ENCODE results near the gene TMEM204. TPM values are rescaled to one million over a fixed set of nuclear protein-coding genes. Genes with fewer than 3 reads are reported as not detected.

TMEM204 gene
- 10 to 100 TPM in 1 of 3 donors, 1 to 10 TPM in 2; 3.3 to 14.1 (median 7.8) TPM for total RNA-seq
- 29.6 TPM for total RNA-seq (2013)

DNA sequence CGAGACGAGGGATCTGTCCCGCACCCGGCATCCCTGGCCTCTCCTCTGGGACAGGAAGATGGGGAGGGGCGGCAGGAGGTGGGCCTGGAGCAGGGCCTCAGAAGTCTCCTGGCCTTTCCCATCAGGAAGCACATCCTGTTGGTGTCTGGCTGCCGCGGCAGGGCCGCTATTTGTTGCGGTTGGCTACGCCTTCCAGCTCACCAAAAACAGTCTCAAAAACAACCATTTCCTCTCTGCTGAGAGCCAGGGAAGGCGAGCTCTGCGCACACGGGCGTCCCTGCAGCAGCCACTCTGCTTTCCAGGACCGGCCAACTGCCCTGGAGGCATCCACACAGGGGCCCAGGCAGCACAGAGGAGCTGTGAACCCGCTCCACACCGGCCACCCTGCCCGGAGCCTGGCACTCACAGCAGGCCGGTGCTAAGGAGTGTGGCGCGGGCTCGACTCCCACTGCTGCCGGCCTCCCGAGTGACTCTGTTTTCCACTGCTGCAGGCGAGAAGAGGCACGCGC, at the start of gene TMEM204:
TMEM204 (plus strand) TSS at position 224 of the 509 bp plus-strand sequence. CDS start 610 bp downstream, outside the sequence.
- H3K9me3 ChIP-seq (ENCODE audit: control insufficient read depth, insufficient read depth, low read length): no peaks in the 10 kb centered on the region
- Mint-ChIP-seq H3K36me3 (no peaks in the 10 kb centered on the region), H3K4me1 (peaks cover 33 to 36% of the 10 kb centered on the region in 2 donors), H3K4me3 (peak within 1 kb of the TSS; percentile 93), H3K27me3 (ENCODE audit: low read depth in 2 of 2) (no peaks in the 10 kb centered on the region), H3K9me3 (no peaks in the 10 kb centered on the region), H3K27ac (peak within 1 kb of the TSS; percentile 75 to 85)
- H3K4me1 ChIP-seq (ENCODE audit: control insufficient read depth, insufficient read depth, low read length): peaks cover 61% of the 10 kb centered on the region
- peak in 1 of 2 donors; percentile 69 for DNase-seq
- intact Hi-C loops (cut with micrococcal nuclease): no loop called here
- H3K4me3 ChIP-seq (ENCODE audit: low read length): peak within 1 kb of the TSS; percentile 64
- H3K36me3 ChIP-seq (ENCODE audit: control insufficient read depth, insufficient read depth, low read length): peaks cover 2% of the 10 kb centered on the region
- H3K27ac ChIP-seq (ENCODE audit: low read length): peak within 1 kb of the TSS; percentile 76
- under 1% methylated on average over 27 of the region's 27 CpGs for WGBS (ENCODE audit: insufficient coverage)
- no peak for TF ChIP-seq CTCF (IDR thresholded peaks at IDR 0.05)
- ATAC-seq: peak; percentile 35 to 61 (median 59)
- no peaks in the 10 kb centered on the region for H3K27me3 ChIP-seq (ENCODE audit: control insufficient read depth, insufficient read depth, low read length)

GRCh38 chr16:1485847-1486496, 47.5 kb upstream of the TMEM204 start:
- Mint-ChIP-seq H3K27me3 (ENCODE audit: low read depth in 2 of 2) (peaks cover 0 to 2% of the 10 kb centered on the region in 2 donors), H3K4me3 (no peak overlapping the region), H3K27ac (no peak overlapping the region), H3K36me3 (no peaks in the 10 kb centered on the region), H3K4me1 (no peaks in the 10 kb centered on the region), H3K9me3 (no peaks in the 10 kb centered on the region)
- intact Hi-C loops (cut with micrococcal nuclease): no loop called here
- no peak overlapping the region for H3K27ac ChIP-seq (ENCODE audit: low read length)
- TF ChIP-seq CTCF (IDR thresholded peaks at IDR 0.05): no peak
- H3K36me3 ChIP-seq (ENCODE audit: control insufficient read depth, insufficient read depth, low read length): no peaks in the 10 kb centered on the region
- H3K27me3 ChIP-seq (ENCODE audit: control insufficient read depth, insufficient read depth, low read length): no peaks in the 10 kb centered on the region
- H3K4me3 ChIP-seq (ENCODE audit: low read length): no peak overlapping the region
- H3K9me3 ChIP-seq (ENCODE audit: control insufficient read depth, insufficient read depth, low read length): no peaks in the 10 kb centered on the region
- peaks cover 4% of the 10 kb centered on the region for H3K4me1 ChIP-seq (ENCODE audit: control insufficient read depth, insufficient read depth, low read length)
- ATAC-seq (no peak), DNase-seq (no peak)
- 94% methylated on average over 40 of the region's 40 CpGs for WGBS (ENCODE audit: insufficient coverage)

DNA sequence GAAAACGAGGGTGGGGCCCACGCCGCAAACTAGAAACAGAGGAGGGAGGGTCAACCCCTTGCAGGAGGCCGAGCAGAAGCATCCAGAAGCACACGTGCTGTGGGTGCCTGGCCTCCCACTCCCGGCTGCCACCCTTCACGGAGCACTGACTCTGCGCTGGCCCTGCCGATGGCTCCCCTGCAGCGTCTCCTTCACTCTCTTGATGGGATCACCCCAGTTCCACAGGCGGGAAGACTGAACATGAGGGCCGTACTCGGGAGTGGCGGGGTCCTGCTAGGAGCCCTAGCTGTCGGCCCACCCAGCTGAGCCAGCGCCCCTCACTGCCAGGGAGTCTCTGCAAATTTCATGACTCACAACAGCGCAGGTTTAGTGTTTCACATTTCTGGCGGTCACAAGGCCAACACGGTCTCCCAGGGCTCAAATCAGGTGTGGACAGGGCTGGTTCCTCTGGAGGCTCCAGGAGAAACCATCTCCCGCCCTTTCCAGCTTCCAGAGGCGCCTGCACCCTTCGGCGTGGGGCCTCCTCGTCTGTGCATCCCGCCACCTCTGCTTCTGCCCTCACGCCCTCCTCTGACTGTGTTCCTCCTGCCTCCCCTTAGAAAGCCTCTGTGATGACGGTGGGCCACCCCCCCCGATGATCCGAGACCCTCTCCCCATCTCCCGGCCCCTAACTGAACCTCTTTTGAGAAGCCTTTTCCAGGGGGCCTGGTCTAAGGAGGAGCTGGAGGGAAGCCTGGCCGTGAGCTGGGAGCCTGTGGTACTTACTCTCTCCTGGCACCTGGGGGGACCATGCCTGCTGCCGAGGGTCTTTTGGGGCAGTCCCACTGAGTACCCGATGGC, 46.7 kb upstream of the TMEM204 start:
- no peaks in the 10 kb centered on the region for H3K4me1 ChIP-seq (ENCODE audit: control insufficient read depth, insufficient read depth, low read length)
- Mint-ChIP-seq H3K9me3 (no peaks in the 10 kb centered on the region), H3K4me1 (no peaks in the 10 kb centered on the region), H3K27ac (no peak overlapping the region), H3K36me3 (no peaks in the 10 kb centered on the region), H3K4me3 (no peak overlapping the region), H3K27me3 (ENCODE audit: low read depth in 2 of 2) (peaks cover 0 to 2% of the 10 kb centered on the region in 2 donors)
- ATAC-seq (no peak), DNase-seq (no peak)
- H3K9me3 ChIP-seq (ENCODE audit: control insufficient read depth, insufficient read depth, low read length): no peaks in the 10 kb centered on the region
- H3K4me3 ChIP-seq (ENCODE audit: low read length): no peak overlapping the region
- no peak overlapping the region for H3K27ac ChIP-seq (ENCODE audit: low read length)
- WGBS (ENCODE audit: insufficient coverage): 89% methylated on average over 33 of the region's 33 CpGs
- no peaks in the 10 kb centered on the region for H3K36me3 ChIP-seq (ENCODE audit: control insufficient read depth, insufficient read depth, low read length)
- H3K27me3 ChIP-seq (ENCODE audit: control insufficient read depth, insufficient read depth, low read length): no peaks in the 10 kb centered on the region
- intact Hi-C loops (cut with micrococcal nuclease): no loop called here
- no peak for TF ChIP-seq CTCF (IDR thresholded peaks at IDR 0.05)

Data from natural killer cell (primary cell).